ENCODE data around the gene VRK3. TPM values are rescaled to one million over a fixed set of nuclear protein-coding genes. Genes with fewer than 3 reads are reported as not detected.

VRK3 gene, protein sequence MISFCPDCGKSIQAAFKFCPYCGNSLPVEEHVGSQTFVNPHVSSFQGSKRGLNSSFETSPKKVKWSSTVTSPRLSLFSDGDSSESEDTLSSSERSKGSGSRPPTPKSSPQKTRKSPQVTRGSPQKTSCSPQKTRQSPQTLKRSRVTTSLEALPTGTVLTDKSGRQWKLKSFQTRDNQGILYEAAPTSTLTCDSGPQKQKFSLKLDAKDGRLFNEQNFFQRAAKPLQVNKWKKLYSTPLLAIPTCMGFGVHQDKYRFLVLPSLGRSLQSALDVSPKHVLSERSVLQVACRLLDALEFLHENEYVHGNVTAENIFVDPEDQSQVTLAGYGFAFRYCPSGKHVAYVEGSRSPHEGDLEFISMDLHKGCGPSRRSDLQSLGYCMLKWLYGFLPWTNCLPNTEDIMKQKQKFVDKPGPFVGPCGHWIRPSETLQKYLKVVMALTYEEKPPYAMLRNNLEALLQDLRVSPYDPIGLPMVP
- total RNA-seq = 17.5 and 31.6 TPM in 2 replicates

DNA sequence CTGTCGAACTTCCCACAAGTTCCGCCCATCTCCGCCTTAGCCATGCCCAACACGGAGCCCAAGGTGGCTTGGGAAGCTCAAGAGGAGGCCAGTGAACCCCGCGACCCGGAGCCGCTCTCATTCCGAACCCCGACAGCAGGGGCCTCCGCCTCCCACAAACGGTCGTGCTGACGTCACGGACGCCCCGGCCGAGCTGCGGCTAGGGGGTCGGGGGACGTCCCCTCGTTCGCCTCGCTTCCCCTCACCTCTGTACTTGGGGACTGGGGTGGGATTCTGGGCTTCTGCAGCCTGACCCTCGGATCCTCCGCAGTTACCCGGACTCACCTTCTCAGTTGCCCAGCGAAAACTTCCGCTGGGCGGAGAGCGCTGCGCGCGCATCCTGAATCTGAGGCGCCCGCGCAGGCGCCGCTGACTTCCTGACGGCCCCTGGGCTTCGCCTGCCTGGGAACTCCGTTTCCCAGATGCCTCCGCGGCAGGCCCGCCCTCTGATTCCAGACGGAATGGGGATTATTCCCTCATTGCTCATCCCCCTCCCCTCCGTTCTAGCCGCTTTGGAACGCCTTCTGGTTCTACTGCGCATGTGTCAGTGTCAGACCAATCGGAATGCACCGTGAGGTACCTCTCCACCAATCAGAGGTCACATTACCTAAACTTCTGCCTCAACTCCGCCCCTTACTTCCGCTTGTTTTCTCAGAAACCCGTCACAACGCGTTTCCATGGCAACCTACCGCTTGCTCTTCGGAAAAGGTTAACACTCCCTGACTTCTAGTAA lies at the start of gene VRK3:
Gene VRK3, minus strand, starts transcription at position 351 of the 772 bp plus-strand sequence. CDS start 9,210 bp downstream, outside the sequence.

DNA sequence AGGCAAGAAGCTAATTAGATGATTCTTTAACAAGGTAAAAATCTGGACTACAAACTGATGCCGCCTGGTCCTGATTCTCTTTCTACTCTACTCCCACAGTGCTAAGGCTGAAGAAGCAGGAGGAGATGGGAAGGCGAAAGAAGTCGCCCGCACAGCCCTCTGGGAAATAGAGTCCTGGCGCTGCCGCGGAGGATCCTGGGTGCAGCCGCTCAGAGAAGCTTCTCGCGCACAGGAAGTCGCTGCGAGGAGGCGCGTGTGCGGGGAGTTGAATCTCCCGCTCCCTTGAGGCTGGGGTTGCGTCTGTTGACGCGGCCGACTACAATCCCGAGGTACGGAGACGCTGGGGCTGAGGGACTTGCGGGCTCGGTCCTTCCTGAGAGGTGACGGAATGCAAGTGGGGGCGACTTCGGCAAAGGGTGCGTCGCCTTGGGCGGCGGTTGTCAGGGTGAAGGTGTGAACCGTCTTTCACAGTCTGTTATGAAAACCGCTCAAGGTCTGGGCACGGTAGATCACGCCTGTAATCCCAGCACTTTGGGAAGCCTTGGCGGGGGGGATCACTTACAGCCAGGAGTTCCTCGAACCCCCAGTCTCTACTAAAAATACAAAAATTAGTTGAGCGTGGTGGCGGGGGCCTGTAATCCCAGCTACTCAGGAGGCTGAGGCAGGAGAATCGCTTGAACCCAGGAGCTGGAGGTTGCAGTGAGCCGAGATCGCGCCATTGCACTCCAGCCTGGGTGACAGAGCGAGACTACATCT lies 800 bp upstream of the VRK3 start, which contains the start of gene ZNF473:
Gene ZNF473, plus strand, starts transcription at position 212 of the 756 bp plus-strand sequence. CDS start 5,078 bp downstream, outside the sequence.

DNA sequence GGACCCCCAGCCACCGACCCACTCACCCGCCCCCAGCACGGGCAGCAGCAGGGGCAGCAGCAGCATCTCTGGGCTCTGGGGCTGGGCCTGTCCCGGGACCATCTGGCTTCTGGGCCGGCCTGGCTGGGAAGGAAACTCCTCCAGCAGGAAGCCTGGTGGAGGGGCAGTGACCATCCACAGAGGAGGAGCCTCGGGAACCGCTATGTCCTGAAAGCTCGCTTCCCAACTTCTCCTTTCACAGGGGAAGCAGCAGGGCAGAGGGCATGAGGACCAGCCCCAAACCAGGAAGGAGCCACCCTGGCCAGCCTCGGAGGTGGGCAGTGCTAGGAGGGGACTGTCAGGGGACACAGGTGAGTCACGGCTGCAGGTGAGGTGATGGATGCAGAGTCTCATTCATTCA lies 64.2 kb downstream of the VRK3 start, which contains the start of gene SIGLEC11:
Gene SIGLEC11, minus strand, starts transcription at position 193 of the 400 bp plus-strand sequence. Its CDS starts 91 bp downstream, at position 102.

DNA sequence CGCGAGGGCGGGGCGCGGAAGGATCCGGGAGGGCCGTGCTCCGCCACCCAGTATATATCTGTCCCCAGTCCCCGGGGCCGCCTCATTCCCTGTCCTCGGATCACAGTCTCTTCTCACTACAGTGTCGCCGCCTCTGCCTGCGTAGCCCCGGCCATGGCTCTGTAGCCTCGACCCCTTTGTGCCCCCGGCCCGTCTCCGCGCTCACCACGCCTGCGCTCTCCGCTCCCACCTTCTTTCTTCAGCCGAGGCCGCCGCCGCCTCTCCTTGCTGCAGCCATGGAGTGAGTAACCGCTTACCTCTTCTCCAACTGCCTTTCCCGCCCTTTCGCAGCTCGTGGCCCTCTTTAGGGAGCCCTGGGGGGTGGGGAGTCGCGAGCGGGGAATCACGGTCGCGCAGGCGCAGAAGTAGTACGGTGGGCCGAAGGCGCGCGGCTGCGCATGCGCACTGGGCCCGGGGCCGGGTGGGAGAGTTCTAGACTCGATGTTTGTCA lies 96.0 kb downstream of the VRK3 start, which contains the start of the genes ATF5 and NUP62:
Gene ATF5, plus strand, starts transcription at position 85 of the 490 bp plus-strand sequence. CDS start 1,646 bp downstream, outside the sequence.
Gene NUP62, minus strand, starts transcription at position 384 of the 490 bp plus-strand sequence. CDS start 19,697 bp downstream, outside the sequence.

Other genes with a start within 250 kb of the VRK3 start
- 12.3 and 24.7 TPM in 2 replicates for gene FUZ, start 212.1 kb downstream of the VRK3 start, total RNA-seq
- 22.5 and 23.3 TPM in 2 replicates for gene MED25, start 207.1 kb downstream of the VRK3 start, total RNA-seq
- gene PTOV1, start 174.2 kb downstream of the VRK3 start, total RNA-seq = 93.7 and 94.1 TPM in 2 replicates
- gene PNKP, start 157.8 kb downstream of the VRK3 start, total RNA-seq = 25.6 and 31.2 TPM in 2 replicates
- 39.9 and 47.8 TPM in 2 replicates for gene AKT1S1, start 148.0 kb downstream of the VRK3 start, total RNA-seq
- gene TBC1D17, start 147.7 kb downstream of the VRK3 start, total RNA-seq = 30.7 and 32.6 TPM in 2 replicates
- gene IL4I1, start 128.5 kb downstream of the VRK3 start, total RNA-seq = not detected in 2 replicates
- gene ATF5, start 96.2 kb downstream of the VRK3 start, total RNA-seq = 24.9 and 117 TPM in 2 replicates
- gene NUP62, start 95.9 kb downstream of the VRK3 start, total RNA-seq = 21.2 and 29.9 TPM in 2 replicates
- not detected in 2 replicates for gene SIGLEC11, start 64.2 kb downstream of the VRK3 start, total RNA-seq
- gene ZNF473, start 633 bp upstream of the VRK3 start, total RNA-seq = 4.9 and 5.7 TPM in 2 replicates
- gene IZUMO2, start 137.9 kb upstream of the VRK3 start, total RNA-seq = not detected in 2 replicates
- not detected in 2 replicates for gene MYH14, start 178.2 kb upstream of the VRK3 start, total RNA-seq